Measurements from ENCODE around the gene USH2A.

DNA sequence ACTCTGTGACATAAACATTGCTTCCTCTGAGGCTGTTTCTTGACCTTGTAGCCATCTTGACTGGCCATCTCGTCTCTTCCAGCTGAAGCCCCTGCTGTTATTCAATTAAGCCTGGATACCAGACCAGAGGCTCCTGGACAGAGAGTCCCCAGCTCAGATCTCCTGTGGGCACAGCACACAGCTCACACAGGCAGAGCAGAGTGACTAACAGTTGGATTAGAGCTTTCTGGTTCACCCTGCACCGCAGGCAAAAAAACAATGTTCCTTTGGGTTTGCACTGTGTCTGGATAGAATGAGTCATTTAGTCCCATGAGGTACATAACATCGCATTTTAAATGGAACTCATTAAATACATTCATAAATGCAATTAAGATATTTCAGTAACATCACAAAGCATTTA, 33.4 kb upstream of the USH2A start:
- TF ChIP-seq, protein P1, sequence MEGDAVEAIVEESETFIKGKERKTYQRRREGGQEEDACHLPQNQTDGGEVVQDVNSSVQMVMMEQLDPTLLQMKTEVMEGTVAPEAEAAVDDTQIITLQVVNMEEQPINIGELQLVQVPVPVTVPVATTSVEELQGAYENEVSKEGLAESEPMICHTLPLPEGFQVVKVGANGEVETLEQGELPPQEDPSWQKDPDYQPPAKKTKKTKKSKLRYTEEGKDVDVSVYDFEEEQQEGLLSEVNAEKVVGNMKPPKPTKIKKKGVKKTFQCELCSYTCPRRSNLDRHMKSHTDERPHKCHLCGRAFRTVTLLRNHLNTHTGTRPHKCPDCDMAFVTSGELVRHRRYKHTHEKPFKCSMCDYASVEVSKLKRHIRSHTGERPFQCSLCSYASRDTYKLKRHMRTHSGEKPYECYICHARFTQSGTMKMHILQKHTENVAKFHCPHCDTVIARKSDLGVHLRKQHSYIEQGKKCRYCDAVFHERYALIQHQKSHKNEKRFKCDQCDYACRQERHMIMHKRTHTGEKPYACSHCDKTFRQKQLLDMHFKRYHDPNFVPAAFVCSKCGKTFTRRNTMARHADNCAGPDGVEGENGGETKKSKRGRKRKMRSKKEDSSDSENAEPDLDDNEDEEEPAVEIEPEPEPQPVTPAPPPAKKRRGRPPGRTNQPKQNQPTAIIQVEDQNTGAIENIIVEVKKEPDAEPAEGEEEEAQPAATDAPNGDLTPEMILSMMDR (IDR thresholded peaks at IDR 0.05): no peak
- no peak for TF ChIP-seq POLR2A (IDR thresholded peaks at IDR 0.05)
